ENCODE measurements around the gene ATP8B3. TPM values are rescaled to one million over a fixed set of nuclear protein-coding genes. Genes with fewer than 3 reads are reported as not detected.
A peak's percentile ranks its signal among the peaks of the same experiment; 100 is the strongest.

ATP8B3 gene
- total RNA-seq, 1 donor from 2014 or later: 0.69 TPM

- H3K9me3 Mint-ChIP-seq (ENCODE audit: unreplicated experiment): no peaks in the 10 kb centered on the region
- H3K4me1 Mint-ChIP-seq (ENCODE audit: unreplicated experiment): peaks cover 23% of the 10 kb centered on the region
- H3K4me3 Mint-ChIP-seq (ENCODE audit: unreplicated experiment): no peak overlapping the region
- peak overlapping the region; percentile 36 for H3K27ac Mint-ChIP-seq (ENCODE audit: unreplicated experiment)
- DNase-seq (ENCODE audit: low spot score): no peak
- TF ChIP-seq, protein P1, sequence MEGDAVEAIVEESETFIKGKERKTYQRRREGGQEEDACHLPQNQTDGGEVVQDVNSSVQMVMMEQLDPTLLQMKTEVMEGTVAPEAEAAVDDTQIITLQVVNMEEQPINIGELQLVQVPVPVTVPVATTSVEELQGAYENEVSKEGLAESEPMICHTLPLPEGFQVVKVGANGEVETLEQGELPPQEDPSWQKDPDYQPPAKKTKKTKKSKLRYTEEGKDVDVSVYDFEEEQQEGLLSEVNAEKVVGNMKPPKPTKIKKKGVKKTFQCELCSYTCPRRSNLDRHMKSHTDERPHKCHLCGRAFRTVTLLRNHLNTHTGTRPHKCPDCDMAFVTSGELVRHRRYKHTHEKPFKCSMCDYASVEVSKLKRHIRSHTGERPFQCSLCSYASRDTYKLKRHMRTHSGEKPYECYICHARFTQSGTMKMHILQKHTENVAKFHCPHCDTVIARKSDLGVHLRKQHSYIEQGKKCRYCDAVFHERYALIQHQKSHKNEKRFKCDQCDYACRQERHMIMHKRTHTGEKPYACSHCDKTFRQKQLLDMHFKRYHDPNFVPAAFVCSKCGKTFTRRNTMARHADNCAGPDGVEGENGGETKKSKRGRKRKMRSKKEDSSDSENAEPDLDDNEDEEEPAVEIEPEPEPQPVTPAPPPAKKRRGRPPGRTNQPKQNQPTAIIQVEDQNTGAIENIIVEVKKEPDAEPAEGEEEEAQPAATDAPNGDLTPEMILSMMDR (IDR thresholded peaks at IDR 0.05; ENCODE audit: unreplicated experiment): no peak
- H3K27me3 Mint-ChIP-seq (ENCODE audit: unreplicated experiment): peaks cover 22% of the 10 kb centered on the region
- H3K36me3 Mint-ChIP-seq (ENCODE audit: low read depth, unreplicated experiment): peaks cover 3% of the 10 kb centered on the region
Observed at GRCh38 chr19:1839658-1840540, 27.8 kb upstream of the ATP8B3 start.

- H3K27ac Mint-ChIP-seq (ENCODE audit: unreplicated experiment): no peak overlapping the region
- no peaks in the 10 kb centered on the region for H3K9me3 Mint-ChIP-seq (ENCODE audit: unreplicated experiment)
- peaks cover 23% of the 10 kb centered on the region for H3K4me1 Mint-ChIP-seq (ENCODE audit: unreplicated experiment)
- peak; percentile 86 for DNase-seq (ENCODE audit: low spot score)
- H3K27me3 Mint-ChIP-seq (ENCODE audit: unreplicated experiment): peaks cover 15% of the 10 kb centered on the region
- H3K36me3 Mint-ChIP-seq (ENCODE audit: low read depth, unreplicated experiment): peaks cover 3% of the 10 kb centered on the region
- no peak overlapping the region for H3K4me3 Mint-ChIP-seq (ENCODE audit: unreplicated experiment)
- TF ChIP-seq, protein P1 (IDR thresholded peaks at IDR 0.05; ENCODE audit: unreplicated experiment): peak; percentile 99
Observed at GRCh38 chr19:1837625-1838105, 25.6 kb upstream of the ATP8B3 start.

DNA sequence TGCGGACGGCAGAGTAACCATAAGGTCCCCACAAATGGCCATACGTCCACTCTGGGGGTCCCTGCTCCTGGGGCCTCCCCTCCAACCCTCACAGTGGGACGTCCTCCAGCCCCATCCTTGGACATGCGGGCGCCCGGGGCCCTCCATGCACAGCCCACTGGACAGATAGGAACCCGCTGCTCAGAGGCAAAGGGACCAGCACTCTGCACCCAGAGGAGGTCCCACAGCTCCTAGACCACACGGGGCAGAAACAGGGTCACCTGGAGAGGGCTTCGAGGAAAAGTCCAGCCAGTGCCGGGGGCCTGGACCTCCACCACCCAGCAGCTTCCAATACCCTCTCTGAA is 25.1 kb upstream of the ATP8B3 start:
- peaks cover 16% of the 10 kb centered on the region for H3K27me3 Mint-ChIP-seq (ENCODE audit: unreplicated experiment)
- TF ChIP-seq, protein P1 (IDR thresholded peaks at IDR 0.05; ENCODE audit: unreplicated experiment): no peak
- H3K27ac Mint-ChIP-seq (ENCODE audit: unreplicated experiment): no peak overlapping the region
- no peaks in the 10 kb centered on the region for H3K9me3 Mint-ChIP-seq (ENCODE audit: unreplicated experiment)
- no peak overlapping the region for H3K4me3 Mint-ChIP-seq (ENCODE audit: unreplicated experiment)
- H3K4me1 Mint-ChIP-seq (ENCODE audit: unreplicated experiment): peaks cover 22% of the 10 kb centered on the region
- H3K36me3 Mint-ChIP-seq (ENCODE audit: low read depth, unreplicated experiment): peaks cover 3% of the 10 kb centered on the region
- no peak for DNase-seq (ENCODE audit: low spot score)

GRCh38 chr19:1836458-1837221 is 24.6 kb upstream of the ATP8B3 start:
- TF ChIP-seq, protein P1 (IDR thresholded peaks at IDR 0.05; ENCODE audit: unreplicated experiment): no peak
- H3K27ac Mint-ChIP-seq (ENCODE audit: unreplicated experiment): no peak overlapping the region
- H3K27me3 Mint-ChIP-seq (ENCODE audit: unreplicated experiment): peaks cover 15% of the 10 kb centered on the region
- DNase-seq (ENCODE audit: low spot score): no peak
- peaks cover 3% of the 10 kb centered on the region for H3K36me3 Mint-ChIP-seq (ENCODE audit: low read depth, unreplicated experiment)
- H3K9me3 Mint-ChIP-seq (ENCODE audit: unreplicated experiment): no peaks in the 10 kb centered on the region
- peak overlapping the region; percentile 25 for H3K4me3 Mint-ChIP-seq (ENCODE audit: unreplicated experiment)
- H3K4me1 Mint-ChIP-seq (ENCODE audit: unreplicated experiment): peaks cover 21% of the 10 kb centered on the region
